A673 (cell line): ENCODE results near the gene CHD8. TPM values are rescaled to one million over a fixed set of nuclear protein-coding genes. Genes with fewer than 3 reads are reported as not detected.

ENCODE experiments used
- BruUV-seq: library from RNA; stranded (reverse); fragments of 400-500 nt; replicated peaks from 2 replicates; lab custom pipeline; 2021; lab: Mats Ljungman, UMichigan
- CTCF ChIA-PET: fragments of 300-600 bp; sonication (Branson Sonifier 250); formaldehyde crosslinking; loops from one replicate; lab custom pipeline; 2022; ENCODE audit warnings: antibody characterized with exemption; lab: Charles Lee
- POLR2A ChIA-PET: fragments of 300-600 bp; sonication (Branson Sonifier 250); formaldehyde crosslinking; loops from one replicate; lab custom pipeline; 2022; ENCODE audit warnings: antibody characterized with exemption; ENCODE audit not compliant: low non-redundant PET; lab: Charles Lee
- DNase-seq: peaks from one replicate; pipeline ENCODE4 v3.0.0-alpha.2; 2015; ENCODE audit warnings: low spot score
- H3K27ac ChIP-seq: fragments of 200-600 bp; sonication (generic); 2 replicates; pipeline ENCODE4 v1.5.1; 2016; ENCODE audit warnings: mixed run types, low read depth, mild to moderate bottlenecking, mixed read lengths, antibody characterized with exemption, low read length; ENCODE audit not compliant: poor library complexity, severe bottlenecking
- H3K27me3 ChIP-seq: fragments of 200-600 bp; sonication (generic); replicated peaks from 2 replicates; pipeline ENCODE4 v1.6.1; 2017; ENCODE audit warnings: mixed run types, low read depth, mild to moderate bottlenecking, mixed read lengths, antibody characterized with exemption, low read length; ENCODE audit not compliant: insufficient read depth, poor library complexity
- H3K36me3 ChIP-seq: fragments of 200-600 bp; sonication (generic); 2 replicates; pipeline ENCODE4 v1.6.1; 2016; ENCODE audit warnings: mixed run types, mild to moderate bottlenecking, mixed read lengths, antibody characterized with exemption, low read length; ENCODE audit not compliant: insufficient read depth, poor library complexity, severe bottlenecking
- H3K4me1 ChIP-seq: fragments of 200-600 bp; sonication (generic); 2 replicates; pipeline ENCODE4 v1.6.1; 2017; ENCODE audit warnings: mixed run types, mild to moderate bottlenecking, mixed read lengths, antibody characterized with exemption, low read length; ENCODE audit not compliant: insufficient read depth, poor library complexity, severe bottlenecking
- H3K4me3 ChIP-seq: fragments of 200-600 bp; sonication (generic); 2 replicates; pipeline ENCODE4 v1.5.1; 2016; ENCODE audit warnings: low read depth, mixed run types, mild to moderate bottlenecking, mixed read lengths, low read length; ENCODE audit not compliant: poor library complexity, severe bottlenecking
- H3K9me3 ChIP-seq: fragments of 200-600 bp; sonication (generic); 2 replicates; pipeline ENCODE4 v1.6.1; 2016; ENCODE audit warnings: mixed run types, low read depth, mild to moderate bottlenecking, mixed read lengths, antibody characterized with exemption, low read length; ENCODE audit not compliant: poor library complexity, severe bottlenecking
- EZH2 ChIP-seq: fragments of 200-600 bp; sonication (generic); IDR thresholded peaks from 2 replicates; pipeline ENCODE4 v1.6.1; 2017; ENCODE audit warnings: borderline replicate concordance, low read depth, mild to moderate bottlenecking, mixed read lengths, antibody characterized with exemption, low read length; ENCODE audit not compliant: poor library complexity, severe bottlenecking
- intact Hi-C: fragments of 100-400 bp; cut with micrococcal nuclease; formaldehyde crosslinking; loops from one replicate; pipeline ENCODE4 v1.10.0; 2022; ENCODE audit not compliant: unreplicated experiment
- total RNA-seq: library from RNA; stranded (reverse); gene quantifications from 2 replicates; pipeline ENCODE4 v1.2.3, GENCODE V29; 2021
- TF ChIP-seq, protein P1 (sequence below): fragments of 300-800, 200-600 bp; sonication (generic); conservative IDR thresholded peaks from 2 replicates; pipeline ENCODE4 v1.5.1; 2017; ENCODE audit warnings: low read depth, mild to moderate bottlenecking, antibody characterized with exemption, low read length, moderate library complexity, mixed read lengths

The CHD8 gene
- total RNA-seq, 1 experiment from 2014 or later: 128 TPM

DNA sequence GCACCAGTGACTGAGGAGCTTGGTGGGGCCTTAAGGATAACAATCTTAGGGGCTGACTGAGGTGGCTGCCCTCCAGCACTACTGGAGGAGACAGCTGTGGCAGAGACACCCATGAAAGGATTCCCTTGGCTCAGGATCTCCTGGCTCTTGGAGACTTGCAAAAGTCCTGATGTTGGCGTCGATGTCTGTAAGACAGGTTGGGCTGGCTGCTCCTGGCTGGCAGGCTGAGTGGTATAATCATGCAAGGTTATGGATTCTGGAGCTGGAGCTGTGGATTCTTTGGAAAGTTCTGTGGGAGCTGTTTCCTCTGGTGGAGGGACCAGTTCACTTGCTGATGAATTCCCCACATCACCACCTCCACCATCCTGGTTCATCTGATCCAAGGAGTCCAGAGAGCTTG, 24.8 kb downstream of the CHD8 start:
- peaks cover 64% of the 10 kb centered on the region for H3K36me3 ChIP-seq
- H3K27ac ChIP-seq: no peak overlapping the region
- no TSS peak for BruUV-seq
- peaks cover 9% of the 10 kb centered on the region for H3K4me1 ChIP-seq
- ChIA-PET POLR2A (no interaction called here), CTCF (no interaction called here)
- H3K4me3 ChIP-seq: no peak overlapping the region
- no peaks in the 10 kb centered on the region for H3K27me3 ChIP-seq
- TF ChIP-seq, protein P1, sequence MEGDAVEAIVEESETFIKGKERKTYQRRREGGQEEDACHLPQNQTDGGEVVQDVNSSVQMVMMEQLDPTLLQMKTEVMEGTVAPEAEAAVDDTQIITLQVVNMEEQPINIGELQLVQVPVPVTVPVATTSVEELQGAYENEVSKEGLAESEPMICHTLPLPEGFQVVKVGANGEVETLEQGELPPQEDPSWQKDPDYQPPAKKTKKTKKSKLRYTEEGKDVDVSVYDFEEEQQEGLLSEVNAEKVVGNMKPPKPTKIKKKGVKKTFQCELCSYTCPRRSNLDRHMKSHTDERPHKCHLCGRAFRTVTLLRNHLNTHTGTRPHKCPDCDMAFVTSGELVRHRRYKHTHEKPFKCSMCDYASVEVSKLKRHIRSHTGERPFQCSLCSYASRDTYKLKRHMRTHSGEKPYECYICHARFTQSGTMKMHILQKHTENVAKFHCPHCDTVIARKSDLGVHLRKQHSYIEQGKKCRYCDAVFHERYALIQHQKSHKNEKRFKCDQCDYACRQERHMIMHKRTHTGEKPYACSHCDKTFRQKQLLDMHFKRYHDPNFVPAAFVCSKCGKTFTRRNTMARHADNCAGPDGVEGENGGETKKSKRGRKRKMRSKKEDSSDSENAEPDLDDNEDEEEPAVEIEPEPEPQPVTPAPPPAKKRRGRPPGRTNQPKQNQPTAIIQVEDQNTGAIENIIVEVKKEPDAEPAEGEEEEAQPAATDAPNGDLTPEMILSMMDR: no peak
- TF ChIP-seq EZH2: no peak
- intact Hi-C loops: no loop called here
- H3K9me3 ChIP-seq: no peaks in the 10 kb centered on the region
- no peak for DNase-seq

DNA sequence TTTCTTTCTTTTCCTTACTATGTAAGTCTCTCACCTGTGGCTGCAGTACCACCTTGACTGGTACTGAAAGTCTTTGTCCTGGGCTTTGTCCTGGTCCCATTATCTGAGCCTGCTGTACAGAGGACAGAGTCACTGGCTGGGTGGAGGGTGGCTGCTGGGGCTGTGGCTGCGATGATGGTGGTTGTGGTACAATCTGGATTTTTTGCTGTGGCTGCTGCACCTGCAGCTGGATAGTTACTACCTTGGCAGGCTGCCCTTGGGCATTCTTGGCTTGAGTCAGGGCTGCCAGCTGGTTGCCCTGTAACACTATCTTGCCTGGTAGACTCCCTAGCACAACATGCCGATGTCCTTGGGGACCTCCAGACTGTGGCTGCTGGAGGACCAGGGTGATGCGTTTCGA, 27.0 kb downstream of the CHD8 start:
- no peak for DNase-seq
- H3K27ac ChIP-seq: no peak overlapping the region
- H3K4me1 ChIP-seq: no peaks in the 10 kb centered on the region
- H3K9me3 ChIP-seq: no peaks in the 10 kb centered on the region
- ChIA-PET CTCF (no interaction called here), POLR2A (no interaction called here)
- H3K36me3 ChIP-seq: peaks cover 86% of the 10 kb centered on the region
- H3K27me3 ChIP-seq: no peaks in the 10 kb centered on the region
- intact Hi-C loops: no loop called here
- BruUV-seq: no TSS peak
- H3K4me3 ChIP-seq: no peak overlapping the region
- TF ChIP-seq EZH2: no peak
- TF ChIP-seq, protein P1: no peak

- H3K27me3 ChIP-seq: no peaks in the 10 kb centered on the region
- no TSS peak for BruUV-seq
- TF ChIP-seq EZH2: no peak
- TF ChIP-seq, protein P1: no peak
- H3K4me3 ChIP-seq: no peak overlapping the region
- POLR2A ChIA-PET: no interaction called here
- H3K27ac ChIP-seq: no peak overlapping the region
- H3K4me1 ChIP-seq: no peaks in the 10 kb centered on the region
- intact Hi-C loops: no loop called here
- H3K9me3 ChIP-seq: no peaks in the 10 kb centered on the region
- peaks cover 100% of the 10 kb centered on the region for H3K36me3 ChIP-seq
- DNase-seq: no peak
- CTCF ChIA-PET: no interaction called here
Measured at GRCh38 chr14:21426692-21427091, 29.2 kb downstream of the CHD8 start.
